GM23248 (cell line): Measurements from ENCODE around the gene PLA2G4F.

Experiments used
- EZH2 ChIP-seq: fragments of 200-600 bp; sonication (generic); IDR thresholded peaks from 2 replicates; pipeline ENCODE4 v1.6.1; 2018; ENCODE audit warnings: antibody characterized with exemption, mild to moderate bottlenecking; ENCODE audit not compliant: insufficient read depth, poor library complexity, severe bottlenecking
- EZH2phosphoT487 ChIP-seq: fragments of 200-600 bp; sonication (generic); IDR thresholded peaks from 2 replicates; pipeline ENCODE4 v1.6.1; 2018; ENCODE audit warnings: antibody characterized with exemption, moderate library complexity, mild to moderate bottlenecking, low read depth; ENCODE audit not compliant: insufficient read depth

DNA sequence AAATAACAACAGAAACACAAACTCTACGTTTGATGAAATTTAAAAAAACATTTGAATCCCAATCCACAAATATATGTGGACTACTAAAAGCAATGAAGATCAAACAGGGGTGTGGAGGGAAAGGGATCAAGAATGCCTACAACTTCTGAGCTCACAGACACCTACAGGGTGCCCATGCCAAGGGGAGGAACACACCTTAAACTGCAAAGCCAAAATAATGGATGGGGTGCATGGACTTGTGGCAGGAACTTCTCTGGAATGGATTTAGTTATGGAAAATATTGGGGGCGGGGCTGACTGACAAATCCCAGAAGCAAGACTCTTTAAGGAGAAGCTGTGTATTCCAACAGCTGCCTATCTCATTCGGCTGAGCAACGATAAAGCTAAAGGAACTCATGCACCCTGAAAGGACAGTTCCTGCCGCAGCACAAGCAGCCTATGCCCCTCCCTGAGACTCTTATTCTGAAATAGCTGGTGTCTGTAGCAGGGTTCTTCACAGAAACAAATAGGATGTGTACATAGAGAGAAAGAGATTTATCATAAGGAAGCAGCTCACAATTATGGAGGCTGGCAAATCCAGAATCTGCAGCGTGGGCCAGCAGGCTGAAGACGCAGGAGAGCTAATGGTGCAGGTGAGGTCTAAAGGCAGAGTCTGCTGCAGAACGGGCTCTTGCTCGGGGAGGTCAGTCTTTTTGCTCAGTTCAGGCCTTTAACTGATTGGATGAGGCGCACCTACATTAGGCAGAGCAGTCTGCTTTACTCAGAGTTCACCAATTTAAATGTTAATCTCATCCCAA, 37.6 kb downstream of the PLA2G4F start:
- no peak for TF ChIP-seq EZH2
- TF ChIP-seq EZH2phosphoT487: no peak
